ENCODE data around the gene HELZ.

GRCh38 chr17:67156269-67157199 lies 88.5 kb downstream of the HELZ start:
- TF ChIP-seq, protein P1, sequence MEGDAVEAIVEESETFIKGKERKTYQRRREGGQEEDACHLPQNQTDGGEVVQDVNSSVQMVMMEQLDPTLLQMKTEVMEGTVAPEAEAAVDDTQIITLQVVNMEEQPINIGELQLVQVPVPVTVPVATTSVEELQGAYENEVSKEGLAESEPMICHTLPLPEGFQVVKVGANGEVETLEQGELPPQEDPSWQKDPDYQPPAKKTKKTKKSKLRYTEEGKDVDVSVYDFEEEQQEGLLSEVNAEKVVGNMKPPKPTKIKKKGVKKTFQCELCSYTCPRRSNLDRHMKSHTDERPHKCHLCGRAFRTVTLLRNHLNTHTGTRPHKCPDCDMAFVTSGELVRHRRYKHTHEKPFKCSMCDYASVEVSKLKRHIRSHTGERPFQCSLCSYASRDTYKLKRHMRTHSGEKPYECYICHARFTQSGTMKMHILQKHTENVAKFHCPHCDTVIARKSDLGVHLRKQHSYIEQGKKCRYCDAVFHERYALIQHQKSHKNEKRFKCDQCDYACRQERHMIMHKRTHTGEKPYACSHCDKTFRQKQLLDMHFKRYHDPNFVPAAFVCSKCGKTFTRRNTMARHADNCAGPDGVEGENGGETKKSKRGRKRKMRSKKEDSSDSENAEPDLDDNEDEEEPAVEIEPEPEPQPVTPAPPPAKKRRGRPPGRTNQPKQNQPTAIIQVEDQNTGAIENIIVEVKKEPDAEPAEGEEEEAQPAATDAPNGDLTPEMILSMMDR (IDR thresholded peaks at IDR 0.05; ENCODE audit: poor library complexity), result no peak
- TF ChIP-seq EZH2phosphoT487 (IDR thresholded peaks at IDR 0.05; ENCODE audit: low read depth, severe bottlenecking, unreplicated experiment), result no peak
